ENCODE measurements around the gene TP73.
A peak's percentile ranks its signal among the peaks of the same experiment; 100 is the strongest.
"Not testable (repeated sequence)": the region's sequence is repeated elsewhere in the genome, so short reads cannot be mapped to it uniquely, and the experiment has no call there.

TP73 gene

GRCh38 chr1:3743421-3743820 is 91.1 kb downstream of the TP73 start:
- Histone ChIP-seq H3K9me3 (ENCODE audit: control insufficient read depth, insufficient read depth, low read depth, low read length) (no peaks in the 10 kb centered on the region), H3K4me1 (ENCODE audit: control insufficient read depth, insufficient read depth, low read length) (peaks cover 19% of the 10 kb centered on the region), H3K4me3 (ENCODE audit: low read depth, low read length) (no peak overlapping the region), H3K9ac (ENCODE audit: low read length) (no peak overlapping the region), H3K27ac (ENCODE audit: low read depth, low read length) (no peak overlapping the region), H3K27me3 (ENCODE audit: control insufficient read depth, insufficient read depth, low read length) (no peaks in the 10 kb centered on the region), H3K36me3 (ENCODE audit: control insufficient read depth, insufficient read depth, low read length) (peaks cover 53% of the 10 kb centered on the region)

- Histone ChIP-seq H3K27ac (ENCODE audit: low read depth, low read length) (no peak overlapping the region), H3K36me3 (ENCODE audit: control insufficient read depth, insufficient read depth, low read length) (peaks cover 48% of the 10 kb centered on the region), H3K9ac (ENCODE audit: low read length) (no peak overlapping the region), H3K4me1 (ENCODE audit: control insufficient read depth, insufficient read depth, low read length) (peaks cover 19% of the 10 kb centered on the region), H3K4me3 (ENCODE audit: low read depth, low read length) (no peak overlapping the region), H3K27me3 (ENCODE audit: control insufficient read depth, insufficient read depth, low read length) (no peaks in the 10 kb centered on the region), H3K9me3 (ENCODE audit: control insufficient read depth, insufficient read depth, low read depth, low read length) (no peaks in the 10 kb centered on the region)
Measured at GRCh38 chr1:3743826-3744225, 91.5 kb downstream of the TP73 start.

- Histone ChIP-seq H3K27ac (ENCODE audit: low read depth, low read length) (no peak overlapping the region), H3K9me3 (ENCODE audit: control insufficient read depth, insufficient read depth, low read depth, low read length) (no peaks in the 10 kb centered on the region), H3K4me3 (ENCODE audit: low read depth, low read length) (peak overlapping the region; percentile 27; the same call in 1 of the 2 replicates), H3K9ac (ENCODE audit: low read length) (no peak overlapping the region), H3K36me3 (ENCODE audit: control insufficient read depth, insufficient read depth, low read length) (peaks cover 40% of the 10 kb centered on the region), H3K4me1 (ENCODE audit: control insufficient read depth, insufficient read depth, low read length) (peaks cover 19% of the 10 kb centered on the region), H3K27me3 (ENCODE audit: control insufficient read depth, insufficient read depth, low read length) (0 out of 2 replicates have a peak, but pooled peaks cover 3% of the 10 kb centered on the region)
Measured at GRCh38 chr1:3744646-3745045, 92.3 kb downstream of the TP73 start.

- H3K4me1 ChIP-seq (ENCODE audit: control insufficient read depth, insufficient read depth, low read length): peaks cover 19% of the 10 kb centered on the region
- peaks cover 36% of the 10 kb centered on the region for H3K36me3 ChIP-seq (ENCODE audit: control insufficient read depth, insufficient read depth, low read length)
- 0 out of 2 replicates have a peak, but pooled peaks cover 3% of the 10 kb centered on the region for H3K27me3 ChIP-seq (ENCODE audit: control insufficient read depth, insufficient read depth, low read length)
- no peak overlapping the region for H3K9ac ChIP-seq (ENCODE audit: low read length)
- no peak overlapping the region for H3K27ac ChIP-seq (ENCODE audit: low read depth, low read length)
- 0 out of 2 replicates have a peak overlapping the region, but pooled peaks have one; percentile 3 for H3K4me3 ChIP-seq (ENCODE audit: low read depth, low read length)
- H3K9me3 ChIP-seq (ENCODE audit: control insufficient read depth, insufficient read depth, low read depth, low read length): no peaks in the 10 kb centered on the region
Measured at GRCh38 chr1:3745071-3745470, 92.8 kb downstream of the TP73 start.

GRCh38 chr1:3745590-3746381 is 93.5 kb downstream of the TP73 start:
- H3K9me3 ChIP-seq (ENCODE audit: control insufficient read depth, insufficient read depth, low read depth, low read length): no peaks in the 10 kb centered on the region
- peak overlapping the region; percentile 62 for H3K4me3 ChIP-seq (ENCODE audit: low read depth, low read length)
- peaks cover 30% of the 10 kb centered on the region for H3K36me3 ChIP-seq (ENCODE audit: control insufficient read depth, insufficient read depth, low read length)
- H3K9ac ChIP-seq (ENCODE audit: low read length): peak overlapping the region; percentile 71
- H3K27ac ChIP-seq (ENCODE audit: low read depth, low read length): no peak overlapping the region
- H3K27me3 ChIP-seq (ENCODE audit: control insufficient read depth, insufficient read depth, low read length): peaks cover 8% of the 10 kb centered on the region; the same call in 1 of the 2 replicates
- peaks cover 19% of the 10 kb centered on the region for H3K4me1 ChIP-seq (ENCODE audit: control insufficient read depth, insufficient read depth, low read length)

- peak overlapping the region; percentile 71 for H3K9ac ChIP-seq (ENCODE audit: low read length)
- no peaks in the 10 kb centered on the region for H3K9me3 ChIP-seq (ENCODE audit: control insufficient read depth, insufficient read depth, low read depth, low read length)
- peaks cover 13% of the 10 kb centered on the region; the same call in 1 of the 2 replicates for H3K27me3 ChIP-seq (ENCODE audit: control insufficient read depth, insufficient read depth, low read length)
- peaks cover 19% of the 10 kb centered on the region for H3K4me1 ChIP-seq (ENCODE audit: control insufficient read depth, insufficient read depth, low read length)
- peak overlapping the region; percentile 62 for H3K4me3 ChIP-seq (ENCODE audit: low read depth, low read length)
- H3K27ac ChIP-seq (ENCODE audit: low read depth, low read length): 0 out of 2 replicates have a peak overlapping the region, but pooled peaks have one; percentile 28
- H3K36me3 ChIP-seq (ENCODE audit: control insufficient read depth, insufficient read depth, low read length): peaks cover 24% of the 10 kb centered on the region
Measured at GRCh38 chr1:3746389-3746829, 94.1 kb downstream of the TP73 start.

- no peaks in the 10 kb centered on the region for H3K9me3 ChIP-seq (ENCODE audit: control insufficient read depth, insufficient read depth, low read depth, low read length)
- peaks cover 13% of the 10 kb centered on the region; the same call in 1 of the 2 replicates for H3K27me3 ChIP-seq (ENCODE audit: control insufficient read depth, insufficient read depth, low read length)
- peak overlapping the region; percentile 62 for H3K4me3 ChIP-seq (ENCODE audit: low read depth, low read length)
- H3K4me1 ChIP-seq (ENCODE audit: control insufficient read depth, insufficient read depth, low read length): peaks cover 19% of the 10 kb centered on the region
- H3K36me3 ChIP-seq (ENCODE audit: control insufficient read depth, insufficient read depth, low read length): peaks cover 18% of the 10 kb centered on the region
- H3K27ac ChIP-seq (ENCODE audit: low read depth, low read length): 0 out of 2 replicates have a peak overlapping the region, but pooled peaks have one; percentile 28
- peak overlapping the region; percentile 71 for H3K9ac ChIP-seq (ENCODE audit: low read length)
Measured at GRCh38 chr1:3746830-3747521, 94.7 kb downstream of the TP73 start.

GRCh38 chr1:3747522-3747848 is 95.2 kb downstream of the TP73 start:
- Histone ChIP-seq H3K27ac (ENCODE audit: low read depth, low read length) (no peak overlapping the region), H3K9ac (ENCODE audit: low read length) (no peak overlapping the region)

GRCh38 chr1:3747903-3748302 is 95.6 kb downstream of the TP73 start:
- Histone ChIP-seq H3K27me3 (ENCODE audit: control insufficient read depth, insufficient read depth, low read length) (peaks cover 18% of the 10 kb centered on the region; the same call in 1 of the 2 replicates), H3K9ac (ENCODE audit: low read length) (no peak overlapping the region), H3K27ac (ENCODE audit: low read depth, low read length) (no peak overlapping the region), H3K9me3 (ENCODE audit: control insufficient read depth, insufficient read depth, low read depth, low read length) (no peaks in the 10 kb centered on the region), H3K36me3 (ENCODE audit: control insufficient read depth, insufficient read depth, low read length) (peaks cover 9% of the 10 kb centered on the region), H3K4me3 (ENCODE audit: low read depth, low read length) (no peak overlapping the region), H3K4me1 (ENCODE audit: control insufficient read depth, insufficient read depth, low read length) (peaks cover 19% of the 10 kb centered on the region)

More at GRCh38 chr1:3747522-3747848, 95.2 kb downstream of the TP73 start:
- H3K9me3 ChIP-seq (ENCODE audit: control insufficient read depth, insufficient read depth, low read depth, low read length): no peaks in the 10 kb centered on the region
- peaks cover 13% of the 10 kb centered on the region for H3K36me3 ChIP-seq (ENCODE audit: control insufficient read depth, insufficient read depth, low read length)
- peaks cover 19% of the 10 kb centered on the region for H3K4me1 ChIP-seq (ENCODE audit: control insufficient read depth, insufficient read depth, low read length)
- H3K27me3 ChIP-seq (ENCODE audit: control insufficient read depth, insufficient read depth, low read length): peaks cover 15% of the 10 kb centered on the region; the same call in 1 of the 2 replicates
- peak overlapping the region; percentile 62; the same call in 1 of the 2 replicates for H3K4me3 ChIP-seq (ENCODE audit: low read depth, low read length)

- H3K36me3 ChIP-seq (ENCODE audit: control insufficient read depth, insufficient read depth, low read length); H3K4me3 ChIP-seq (ENCODE audit: low read depth, low read length); H3K9me3 ChIP-seq (ENCODE audit: control insufficient read depth, insufficient read depth, low read depth, low read length); H3K9ac ChIP-seq (ENCODE audit: low read length); H3K27ac ChIP-seq (ENCODE audit: low read depth, low read length): not testable (repeated sequence)
- peaks cover 19% of the 10 kb centered on the region for H3K4me1 ChIP-seq (ENCODE audit: control insufficient read depth, insufficient read depth, low read length)
- peaks cover 18% of the 10 kb centered on the region; the same call in 1 of the 2 replicates for H3K27me3 ChIP-seq (ENCODE audit: control insufficient read depth, insufficient read depth, low read length)
Measured at GRCh38 chr1:3748316-3748900, 96.1 kb downstream of the TP73 start.
